Thoracic aorta (tissue), 2 donors: ENCODE results near the gene ASMT. TPM values are rescaled to one million over a fixed set of nuclear protein-coding genes. Genes with fewer than 3 reads are reported as not detected.
"Not testable (repeated sequence)": the region's sequence is repeated elsewhere in the genome, so short reads cannot be mapped to it uniquely, and the experiment has no call there.

ENCODE experiments used
- ATAC-seq: fragments of 150-250 bp; one replicate; pipeline ENCODE4 v1.8.0; 2017; ENCODE audit warnings: low read depth; ENCODE audit not compliant: insufficient number of reproducible peaks, low FRiP score
- DNase-seq: peaks from one replicate; pipeline ENCODE4 v3.0.0-alpha.2; 2020; ENCODE audit warnings: low spot score
- H3K27ac ChIP-seq, 2 donors: fragments of 200-600 bp; sonication (generic); 1 replicate in 1 of 2; 2 replicates in 1 of 2; pipeline ENCODE4 v1.5.1; 2016; ENCODE audit warnings: mild to moderate bottlenecking in 2 of 2, moderate library complexity in 2 of 2
- H3K27me3 ChIP-seq: fragments of 200-600 bp; sonication (generic); replicated peaks from 2 replicates; pipeline ENCODE4 v1.6.0; 2016; ENCODE audit warnings: mild to moderate bottlenecking; ENCODE audit not compliant: insufficient read depth
- H3K36me3 ChIP-seq: fragments of 200-600 bp; sonication (generic); one replicate; pipeline ENCODE4 v1.5.1; 2016
- H3K4me1 ChIP-seq, 2 donors: fragments of 200-600 bp; sonication (generic); 1 replicate in 1 of 2; 2 replicates in 1 of 2; pipeline versions ENCODE4 v1.5.1 to v1.6.0; 2016; ENCODE audit warnings: low read depth in 2 of 2, mild to moderate bottlenecking in 1 of 2; ENCODE audit not compliant: control insufficient read depth in 1 of 2
- H3K4me3 ChIP-seq: fragments of 200-600 bp; sonication (generic); 2 replicates; pipeline ENCODE4 v1.5.1; 2016; ENCODE audit warnings: mild to moderate bottlenecking
- H3K9me3 ChIP-seq: fragments of 200-600 bp; sonication (generic); 2 replicates; pipeline ENCODE4 v1.5.1; 2016
- CTCF ChIP-seq: fragments of 200-600 bp; sonication (generic); IDR thresholded peaks from one replicate; pipeline ENCODE4 v1.5.1; 2019; ENCODE audit warnings: antibody characterized with exemption
- total RNA-seq, 2 donors: library from RNA; depleted of rRNA; stranded (reverse); fragments of >200 nt; gene quantifications; one replicate each; pipeline versions ENCODE4 v1.1.0 to v1.2.3, GENCODE V29; 2016

ASMT gene
- total RNA-seq, 2 donors from 2014 or later: not detected

DNA sequence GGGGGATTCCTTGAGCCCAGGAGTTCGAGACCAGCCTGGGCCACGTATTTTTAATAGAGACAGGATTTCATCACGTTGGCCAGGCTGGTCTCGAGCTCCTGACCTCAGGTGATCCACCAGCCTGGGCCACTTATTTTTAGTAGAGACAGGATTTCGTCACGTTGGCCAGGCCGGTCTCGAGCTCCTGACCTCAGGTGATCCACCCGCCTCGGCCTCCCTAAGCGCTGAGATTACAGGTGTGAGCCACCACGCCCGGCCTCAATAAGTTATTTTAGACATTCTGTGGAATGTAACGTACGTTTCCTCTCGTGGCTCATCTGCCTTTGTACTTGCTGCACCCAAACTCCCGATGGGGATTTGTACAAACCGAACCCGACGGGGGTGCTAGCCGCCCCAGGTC is 8.8 kb downstream of the ASMT start:
- Histone ChIP-seq H3K4me3 (no peak overlapping the region), H3K9me3 (no peaks in the 10 kb centered on the region), H3K27me3 (no peaks in the 10 kb centered on the region), H3K36me3 (no peaks in the 10 kb centered on the region), H3K27ac (no peak overlapping the region), H3K4me1 (no peaks in the 10 kb centered on the region)
- no peak for ATAC-seq
- no peak for TF ChIP-seq CTCF
- DNase-seq: no peak

DNA sequence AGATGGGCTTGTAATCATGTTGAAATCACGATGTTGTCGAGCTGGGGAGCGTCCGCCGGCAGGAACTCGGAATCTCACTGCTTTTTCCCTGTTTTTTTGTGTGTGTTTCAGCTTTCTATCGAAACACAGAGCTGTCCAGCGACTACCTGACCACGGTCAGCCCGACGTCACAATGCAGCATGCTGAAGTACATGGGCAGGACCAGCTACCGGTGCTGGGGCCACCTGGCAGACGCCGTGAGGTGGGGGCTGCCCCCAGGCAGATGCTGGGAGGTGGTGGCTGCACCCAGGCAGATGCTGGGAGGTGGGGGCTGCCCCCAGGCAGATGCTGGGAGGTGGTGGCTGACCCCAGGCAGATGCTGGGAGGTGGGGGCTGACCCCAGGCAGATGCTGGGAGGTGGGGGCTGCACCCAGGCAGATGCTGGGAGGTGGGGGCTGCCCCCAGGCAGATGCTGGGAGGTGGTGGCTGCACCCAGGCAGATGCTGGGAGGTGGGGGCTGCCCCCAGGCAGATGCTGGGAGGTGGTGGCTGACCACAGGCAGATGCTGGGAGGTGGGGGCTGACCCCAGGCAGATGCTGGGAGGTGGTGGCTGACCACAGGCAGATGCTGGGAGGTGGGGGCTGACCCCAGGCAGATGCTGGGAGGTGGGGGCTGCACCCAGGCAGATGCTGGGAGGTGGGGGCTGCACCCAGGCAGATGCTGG is 9.4 kb downstream of the ASMT start:
- not testable (repeated sequence) for H3K36me3 ChIP-seq, DNase-seq, H3K4me1 ChIP-seq, H3K27ac ChIP-seq, H3K4me3 ChIP-seq, ATAC-seq, H3K27me3 ChIP-seq, H3K9me3 ChIP-seq

DNA sequence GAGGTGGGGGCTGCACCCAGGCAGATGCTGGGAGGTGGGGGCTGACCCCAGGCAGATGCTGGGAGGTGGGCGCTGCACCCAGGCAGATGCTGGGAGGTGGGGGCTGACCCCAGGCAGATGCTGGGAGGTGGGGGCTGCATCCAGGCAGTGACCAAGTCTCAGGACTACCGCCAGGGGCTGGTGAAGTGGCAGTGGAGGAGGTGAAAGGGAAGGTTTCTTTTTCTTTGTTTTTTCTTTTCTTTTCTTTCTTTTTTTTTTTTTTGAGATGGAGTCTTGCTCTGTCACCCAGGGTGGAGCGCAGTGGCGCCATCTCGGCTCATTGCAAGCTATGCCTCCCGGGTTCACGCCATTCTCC is 10.0 kb downstream of the ASMT start:
- not testable (repeated sequence) for H3K9me3 ChIP-seq, H3K36me3 ChIP-seq, H3K4me1 ChIP-seq, ATAC-seq, H3K27me3 ChIP-seq, DNase-seq, H3K4me3 ChIP-seq, H3K27ac ChIP-seq

- Histone ChIP-seq H3K9me3 (no peaks in the 10 kb centered on the region), H3K4me1 (no peaks in the 10 kb centered on the region), H3K4me3 (no peak overlapping the region), H3K27me3 (no peaks in the 10 kb centered on the region), H3K27ac (no peak overlapping the region), H3K36me3 (no peaks in the 10 kb centered on the region)
- ATAC-seq (no peak), DNase-seq (no peak)
- TF ChIP-seq CTCF: no peak
Observed at GRCh38 chrX:1629244-1629643, 14.4 kb downstream of the ASMT start.

DNA sequence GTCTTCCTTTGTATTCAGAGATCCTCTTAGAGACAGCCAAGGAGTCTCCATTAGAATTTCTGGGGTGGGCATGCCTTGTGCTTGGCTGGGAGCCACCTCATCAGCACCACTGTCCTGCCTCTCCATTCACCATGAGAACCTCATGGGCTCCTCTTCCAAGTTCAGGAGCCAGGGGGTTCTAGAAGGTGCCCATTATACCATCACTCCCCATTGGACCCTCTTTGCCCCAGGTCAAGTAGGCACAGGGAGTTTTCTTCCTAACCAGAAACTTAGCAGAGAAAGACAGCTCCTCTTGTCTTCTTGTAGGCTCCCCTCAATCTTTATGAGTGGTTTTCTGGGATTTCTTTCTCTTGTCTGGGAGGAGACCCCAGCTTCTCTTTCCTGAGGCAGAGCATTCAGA is 31.1 kb downstream of the ASMT start:
- H3K4me1 ChIP-seq: no peaks in the 10 kb centered on the region
- no peak overlapping the region for H3K27ac ChIP-seq
- DNase-seq (no peak), ATAC-seq (no peak)
- no peak for TF ChIP-seq CTCF
- H3K27me3 ChIP-seq: no peaks in the 10 kb centered on the region
- H3K9me3 ChIP-seq: peaks cover 5% of the 10 kb centered on the region
- no peak overlapping the region for H3K4me3 ChIP-seq
- no peaks in the 10 kb centered on the region for H3K36me3 ChIP-seq

- no peaks in the 10 kb centered on the region for H3K4me1 ChIP-seq
- no peaks in the 10 kb centered on the region for H3K27me3 ChIP-seq
- TF ChIP-seq CTCF: no peak
- H3K9me3 ChIP-seq: peaks cover 5% of the 10 kb centered on the region
- no peak for ATAC-seq
- no peak overlapping the region for H3K27ac ChIP-seq
- DNase-seq: no peak
- H3K4me3 ChIP-seq: no peak overlapping the region
- no peaks in the 10 kb centered on the region for H3K36me3 ChIP-seq
Observed at GRCh38 chrX:1649621-1650020, 34.8 kb downstream of the ASMT start.
